SH-SY5Y (cell line): Measurements from ENCODE around the gene FAM78A.

Experiments used
- GATA2 ChIP-seq: IDR thresholded peaks from 2 replicates; pipeline ENCODE4 v1.6.1; 2011; ENCODE audit warnings: mild to moderate bottlenecking, low read depth, low read length
- GATA3 ChIP-seq: IDR thresholded peaks from 2 replicates; pipeline ENCODE4 v1.6.1; 2011; ENCODE audit warnings: low read depth, mild to moderate bottlenecking, low read length, moderate library complexity

FAM78A gene

GRCh38 chr9:131279863-131280570 lies 3.7 kb upstream of the FAM78A start:
- TF ChIP-seq GATA2 (no peak), GATA3 (no peak)

- TF ChIP-seq GATA2 (no peak), GATA3 (no peak)
Observed at GRCh38 chr9:131279196-131279862, 3.0 kb upstream of the FAM78A start.

- no peak for TF ChIP-seq GATA3
- TF ChIP-seq GATA2 = no peak
Observed at GRCh38 chr9:131278702-131279111, 2.4 kb upstream of the FAM78A start.

- no peak for TF ChIP-seq GATA2
- no peak for TF ChIP-seq GATA3
Observed at GRCh38 chr9:131277910-131278701, 1.8 kb upstream of the FAM78A start.

GRCh38 chr9:131277287-131277909 lies 1.1 kb upstream of the FAM78A start:
- no peak for TF ChIP-seq GATA3
- TF ChIP-seq GATA2 = no peak

- TF ChIP-seq GATA3 = no peak
- no peak for TF ChIP-seq GATA2
Observed at GRCh38 chr9:131276891-131277286, 579 bp upstream of the FAM78A start.

- TF ChIP-seq GATA2 = no peak
- no peak for TF ChIP-seq GATA3
Observed at GRCh38 chr9:131275332-131276093, 797 bp downstream of the FAM78A start.

- TF ChIP-seq GATA2 = no peak
- TF ChIP-seq GATA3 = no peak
Observed at GRCh38 chr9:131274674-131275331, 1.5 kb downstream of the FAM78A start.

GRCh38 chr9:131273856-131274673 lies 2.2 kb downstream of the FAM78A start:
- TF ChIP-seq GATA2 (no peak), GATA3 (no peak)

GRCh38 chr9:131273146-131273855 lies 3.0 kb downstream of the FAM78A start:
- TF ChIP-seq GATA2 = no peak
- no peak for TF ChIP-seq GATA3

- no peak for TF ChIP-seq GATA3
- no peak for TF ChIP-seq GATA2
Observed at GRCh38 chr9:131272212-131272611, 4.1 kb downstream of the FAM78A start.

GRCh38 chr9:131271506-131271931 lies 4.8 kb downstream of the FAM78A start:
- TF ChIP-seq GATA2 (no peak), GATA3 (no peak)
